Measurements from ENCODE around the gene MSN. TPM values are rescaled to one million over a fixed set of nuclear protein-coding genes. Genes with fewer than 3 reads are reported as not detected.

The MSN gene
- 223 to 297 TPM (median 273 TPM) in 5 replicates for total RNA-seq (2022; extraction: Qiagen RNA extraction)

DNA sequence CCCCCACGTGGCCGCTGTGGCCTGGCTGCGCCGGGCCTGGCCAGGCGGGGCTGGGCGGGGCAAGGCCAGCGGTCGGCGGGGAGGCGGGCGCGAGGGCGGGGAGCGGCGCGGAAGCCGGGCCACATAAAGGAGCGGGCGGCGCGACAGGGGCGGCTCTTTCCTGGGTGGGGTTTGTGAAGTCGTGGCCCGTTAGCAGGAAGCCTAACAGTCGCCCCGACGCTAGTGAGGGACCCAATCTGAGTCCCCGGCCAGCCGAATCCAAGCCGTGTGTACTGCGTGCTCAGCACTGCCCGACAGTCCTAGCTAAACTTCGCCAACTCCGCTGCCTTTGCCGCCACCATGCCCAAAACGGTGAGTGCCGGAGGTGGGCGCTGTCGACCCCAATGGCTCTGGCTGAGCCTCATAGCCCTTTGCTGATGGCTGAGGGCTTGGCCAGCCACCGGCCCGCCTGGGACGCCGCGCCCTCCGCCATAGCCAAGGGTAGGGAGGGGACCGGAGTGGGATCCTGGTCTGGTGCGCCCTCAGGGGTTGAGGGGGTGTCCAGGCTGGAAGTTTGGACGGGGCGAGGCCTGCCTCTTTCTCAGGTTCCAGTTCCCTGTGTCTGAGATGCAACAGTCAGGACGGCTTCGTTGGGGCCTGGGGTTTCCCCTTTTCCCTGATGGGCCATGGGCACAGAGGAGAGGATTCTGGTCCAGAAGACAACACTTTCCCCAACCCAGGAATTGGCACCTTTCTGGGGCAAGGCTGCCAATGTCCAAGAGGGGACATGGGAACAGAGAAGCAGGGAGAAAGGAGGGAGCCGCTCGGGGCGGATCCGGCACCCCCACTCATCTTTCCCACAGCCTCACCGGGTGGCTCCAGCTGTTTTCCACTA lies at the start of gene MSN:
MSN (plus strand) TSS at position 152 of the 874 bp plus-strand sequence; CDS start at position 340, 188 bp downstream.

Other genes starting within 250 kb of the MSN start
- gene LAS1L, start 132.9 kb upstream of the MSN start, total RNA-seq (2022; extraction: Qiagen RNA extraction), result 65.7 to 69.5 TPM (median 68.3 TPM) in 5 replicates